Sigmoid colon (tissue), 7 donors: ENCODE data around the gene EDNRB. TPM values are rescaled to one million over a fixed set of nuclear protein-coding genes. Genes with fewer than 3 reads are reported as not detected.

ENCODE experiments used
- DNase-seq: peaks from one replicate; pipeline ENCODE4 v3.0.0-alpha.2; 2019
- H3K27ac ChIP-seq, 4 donors: fragments of 200-600 bp; sonication (generic); one replicate each; pipeline ENCODE4 v1.5.1; 2016 to 2019; ENCODE audit warnings: mild to moderate bottlenecking in 1 of 4
- H3K27me3 ChIP-seq, 3 donors: fragments of 200-600 bp; sonication (generic); one replicate each; pipeline ENCODE4 v1.5.1; 2019; ENCODE audit warnings: mild to moderate bottlenecking in 1 of 3
- H3K36me3 ChIP-seq, 4 donors: fragments of 200-600 bp; sonication (generic); one replicate each; pipeline ENCODE4 v1.5.1; 2016 to 2019
- H3K4me1 ChIP-seq, 4 donors: fragments of 200-600 bp; sonication (generic); one replicate each; pipeline ENCODE4 v1.5.1; 2017 to 2019
- H3K4me3 ChIP-seq, 4 donors: fragments of 200-600 bp; sonication (generic); one replicate each; pipeline ENCODE4 v1.5.1; 2017 to 2019; ENCODE audit warnings: mild to moderate bottlenecking in 2 of 4, moderate library complexity in 1 of 4
- H3K9me3 ChIP-seq, 4 donors: fragments of 200-600 bp in 3 of 4; sonication (generic) in 3 of 4; one replicate each; pipeline versions ENCODE4 v1.5.1 to v1.6.1; 2013 to 2019
- EP300 ChIP-seq, 4 donors: sonication (generic); formaldehyde crosslinking; IDR thresholded peaks; one replicate each; pipeline ENCODE4 v1.6.1; 2017; ENCODE audit warnings: antibody characterized with exemption in 4 of 4
- POLR2A ChIP-seq, 2 donors: fragments of 450-650 bp; IDR thresholded peaks; one replicate each; pipeline ENCODE4 v1.6.1; 2016; ENCODE audit warnings: antibody characterized with exemption in 2 of 2, mild to moderate bottlenecking in 2 of 2, moderate library complexity in 2 of 2
- POLR2AphosphoS5 ChIP-seq, 4 donors: sonication (generic); formaldehyde crosslinking; IDR thresholded peaks; one replicate each; pipeline ENCODE4 v1.6.1; 2017; ENCODE audit warnings: antibody characterized with exemption in 4 of 4
- WGBS, 2 donors: extraction: QIAGEN DNeasy Blood & Tissue Kit; methylation state at CpG; one replicate each; pipeline ENCODE4 v1.1.7; 2013; 5-methylcytosine and 5-hydroxymethylcytosine counted together
- intact Hi-C: fragments of 100-400 bp; cut with DNase I; formaldehyde crosslinking; loops from one replicate; pipeline ENCODE4 v1.15.1; 2023
- polyA plus RNA-seq, 3 donors: library from polyadenylated mRNA; stranded (reverse); fragments of 200-250 nt; gene quantifications; one replicate each; pipeline ENCODE4 v1.2.3, GENCODE V29; 2013
- total RNA-seq, 4 donors: library from RNA; depleted of rRNA; stranded (reverse); fragments of >200 nt; gene quantifications; one replicate each; pipeline ENCODE4 v1.1.0, GENCODE V29; 2016
- TF ChIP-seq, protein P1 (sequence below), 4 experiments: fragments of 450-650 bp in 3 of 4; fragments of 200-600 bp in 1 of 4; IDR thresholded peaks; one replicate each; pipeline ENCODE4 v1.5.1; 2016 to 2019; ENCODE audit warnings: antibody characterized with exemption in 4 of 4, mild to moderate bottlenecking in 3 of 4, moderate library complexity in 2 of 4
- donor health status: healthy with polysubstance abuse.
- donor health status: Bipolar disorder and iron deficiency.
- donor health status: healthy.

Gene EDNRB
- total and polyA plus RNA-seq, 7 donors = 1.6 to 17.6 (median 14.9) TPM

DNA sequence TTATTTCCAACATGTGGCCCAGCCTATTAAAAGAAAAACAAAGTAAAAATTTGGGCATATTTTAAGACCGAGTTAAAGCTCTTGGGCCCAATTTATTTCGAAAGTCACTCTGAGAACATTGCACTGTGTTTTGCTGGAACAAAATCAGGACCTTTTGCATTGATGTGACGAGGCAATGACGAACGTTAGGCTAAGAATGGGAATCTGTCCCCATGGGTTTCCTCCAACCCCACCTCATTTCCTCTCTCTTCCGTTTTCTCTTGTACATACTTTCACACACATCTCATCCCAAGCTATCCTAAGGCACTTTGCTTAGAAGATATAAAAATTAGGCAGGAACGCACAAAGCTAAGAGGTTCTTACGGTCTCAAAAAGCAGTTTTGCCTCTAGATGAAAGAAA lies 22.1 kb downstream of the EDNRB start:
- Histone ChIP-seq H3K9me3 (no peaks in the 10 kb centered on the region), H3K27me3 (no peaks in the 10 kb centered on the region), H3K4me1 (peaks cover 0 to 17% (median 8%) of the 10 kb centered on the region in 4 donors), H3K27ac (peak overlapping the region; percentile 36 to 68 (median 43)), H3K4me3 (no peak overlapping the region), H3K36me3 (no peaks in the 10 kb centered on the region)
- TF ChIP-seq EP300 (IDR thresholded peaks at IDR 0.05) = peak in 1 of 4 donors; percentile 52
- TF ChIP-seq POLR2A (IDR thresholded peaks at IDR 0.05) = no peak
- TF ChIP-seq POLR2AphosphoS5 (IDR thresholded peaks at IDR 0.05) = peak; percentile 23 to 50 (median 41)
- peak; percentile 63 for DNase-seq
- 81 to 83% methylated on average over 8 of the region's 8 CpGs for WGBS, 2 donors
- intact Hi-C loops = no loop called here

DNA sequence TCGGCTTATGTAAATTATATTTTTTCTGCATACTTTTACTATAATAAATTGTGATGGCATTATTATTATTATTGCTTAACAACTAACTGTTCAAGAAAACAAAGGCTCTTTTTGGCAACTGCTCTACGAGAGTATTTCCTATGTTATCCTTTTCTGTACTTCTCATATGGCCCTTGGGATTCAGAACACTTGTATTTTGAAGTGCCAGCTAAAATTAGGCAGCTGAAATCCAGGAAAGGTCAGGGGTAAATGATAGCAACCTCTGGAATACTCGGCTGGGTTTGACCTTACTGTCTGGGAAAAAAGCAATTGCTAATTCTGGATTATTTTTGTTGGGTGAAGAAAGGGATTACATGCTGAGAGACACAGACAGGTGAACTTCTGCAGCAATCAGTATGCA lies 23.9 kb downstream of the EDNRB start:
- H3K27ac ChIP-seq = no peak overlapping the region
- intact Hi-C loops = no loop called here

DNA sequence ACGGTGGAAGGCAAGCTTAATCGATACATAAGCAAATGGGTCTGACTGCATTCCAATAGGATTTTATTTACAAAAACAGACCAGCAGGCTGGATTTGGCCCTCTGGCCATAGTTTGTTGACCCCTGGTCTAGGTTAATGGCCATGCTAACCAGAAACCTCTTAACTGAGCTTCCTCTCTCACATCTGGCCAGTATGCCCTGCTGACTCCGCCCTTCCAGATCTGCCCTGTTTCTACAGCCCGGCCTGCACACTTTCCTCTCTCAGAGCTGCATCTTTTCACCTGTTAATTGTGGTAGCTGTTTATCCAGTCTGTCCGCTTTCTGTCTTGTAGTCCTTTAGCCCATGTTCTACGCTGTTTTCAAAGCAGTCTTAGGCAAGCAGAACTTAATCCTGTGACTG lies 25.6 kb downstream of the EDNRB start:
- Histone ChIP-seq H3K27me3 (no peaks in the 10 kb centered on the region), H3K4me1 (peaks cover 0 to 9% (median 8%) of the 10 kb centered on the region in 4 donors), H3K27ac (no peak overlapping the region), H3K4me3 (no peak overlapping the region), H3K36me3 (no peaks in the 10 kb centered on the region), H3K9me3 (no peaks in the 10 kb centered on the region)
- 86 to 88% methylated on average over 6 of the region's 6 CpGs for WGBS, 2 donors
- TF ChIP-seq, protein P1, sequence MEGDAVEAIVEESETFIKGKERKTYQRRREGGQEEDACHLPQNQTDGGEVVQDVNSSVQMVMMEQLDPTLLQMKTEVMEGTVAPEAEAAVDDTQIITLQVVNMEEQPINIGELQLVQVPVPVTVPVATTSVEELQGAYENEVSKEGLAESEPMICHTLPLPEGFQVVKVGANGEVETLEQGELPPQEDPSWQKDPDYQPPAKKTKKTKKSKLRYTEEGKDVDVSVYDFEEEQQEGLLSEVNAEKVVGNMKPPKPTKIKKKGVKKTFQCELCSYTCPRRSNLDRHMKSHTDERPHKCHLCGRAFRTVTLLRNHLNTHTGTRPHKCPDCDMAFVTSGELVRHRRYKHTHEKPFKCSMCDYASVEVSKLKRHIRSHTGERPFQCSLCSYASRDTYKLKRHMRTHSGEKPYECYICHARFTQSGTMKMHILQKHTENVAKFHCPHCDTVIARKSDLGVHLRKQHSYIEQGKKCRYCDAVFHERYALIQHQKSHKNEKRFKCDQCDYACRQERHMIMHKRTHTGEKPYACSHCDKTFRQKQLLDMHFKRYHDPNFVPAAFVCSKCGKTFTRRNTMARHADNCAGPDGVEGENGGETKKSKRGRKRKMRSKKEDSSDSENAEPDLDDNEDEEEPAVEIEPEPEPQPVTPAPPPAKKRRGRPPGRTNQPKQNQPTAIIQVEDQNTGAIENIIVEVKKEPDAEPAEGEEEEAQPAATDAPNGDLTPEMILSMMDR (IDR thresholded peaks at IDR 0.05) = no peak
- TF ChIP-seq POLR2A (IDR thresholded peaks at IDR 0.05) (no peak), EP300 (IDR thresholded peaks at IDR 0.05) (no peak), POLR2AphosphoS5 (IDR thresholded peaks at IDR 0.05) (no peak)
- intact Hi-C loops = no loop called here
- DNase-seq = no peak

More for the DNA sequence above, 23.9 kb downstream of the EDNRB start:
- H3K27me3 ChIP-seq = no peaks in the 10 kb centered on the region
- DNase-seq = no peak
- TF ChIP-seq, protein P1 (IDR thresholded peaks at IDR 0.05) = no peak
- TF ChIP-seq EP300 (IDR thresholded peaks at IDR 0.05) = no peak
- TF ChIP-seq POLR2AphosphoS5 (IDR thresholded peaks at IDR 0.05) = no peak
- TF ChIP-seq POLR2A (IDR thresholded peaks at IDR 0.05) = no peak
- no peaks in the 10 kb centered on the region for H3K36me3 ChIP-seq
- no peak overlapping the region for H3K4me3 ChIP-seq
- peaks cover 0 to 17% (median 8%) of the 10 kb centered on the region in 4 donors for H3K4me1 ChIP-seq
- 58 to 67% methylated on average over 3 of the region's 3 CpGs for WGBS, 2 donors
- H3K9me3 ChIP-seq = no peaks in the 10 kb centered on the region

DNA sequence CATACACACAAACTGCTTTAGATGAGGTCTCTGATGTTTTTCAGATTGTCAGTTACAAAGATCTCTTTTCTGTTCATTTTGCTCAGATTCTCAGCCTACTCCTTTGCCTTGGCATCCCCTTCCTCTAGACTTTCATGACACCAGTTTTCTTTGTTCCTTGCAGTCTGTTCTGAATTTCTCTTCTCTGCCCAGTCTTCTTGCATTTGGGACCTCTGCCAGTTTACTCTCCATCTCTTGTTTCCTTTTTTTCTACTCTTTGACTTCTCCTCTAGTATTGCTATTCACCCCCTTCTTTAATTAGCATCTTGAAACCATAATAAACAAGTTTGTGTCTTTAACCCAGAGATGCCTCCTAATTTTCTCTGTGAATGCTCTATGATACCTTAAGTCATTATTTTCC lies 26.1 kb downstream of the EDNRB start:
- no peaks in the 10 kb centered on the region for H3K27me3 ChIP-seq
- no peak for DNase-seq
- TF ChIP-seq, protein P1 (IDR thresholded peaks at IDR 0.05) = no peak
- TF ChIP-seq EP300 (IDR thresholded peaks at IDR 0.05) = no peak
- no peak for TF ChIP-seq POLR2A (IDR thresholded peaks at IDR 0.05)
- no peak for TF ChIP-seq POLR2AphosphoS5 (IDR thresholded peaks at IDR 0.05)
- H3K36me3 ChIP-seq = no peaks in the 10 kb centered on the region
- no peak overlapping the region for H3K4me3 ChIP-seq
- H3K27ac ChIP-seq = no peak overlapping the region
- H3K9me3 ChIP-seq = no peaks in the 10 kb centered on the region
- H3K4me1 ChIP-seq = peaks cover 0 to 5% (median 2%) of the 10 kb centered on the region in 4 donors
- intact Hi-C loops = no loop called here

DNA sequence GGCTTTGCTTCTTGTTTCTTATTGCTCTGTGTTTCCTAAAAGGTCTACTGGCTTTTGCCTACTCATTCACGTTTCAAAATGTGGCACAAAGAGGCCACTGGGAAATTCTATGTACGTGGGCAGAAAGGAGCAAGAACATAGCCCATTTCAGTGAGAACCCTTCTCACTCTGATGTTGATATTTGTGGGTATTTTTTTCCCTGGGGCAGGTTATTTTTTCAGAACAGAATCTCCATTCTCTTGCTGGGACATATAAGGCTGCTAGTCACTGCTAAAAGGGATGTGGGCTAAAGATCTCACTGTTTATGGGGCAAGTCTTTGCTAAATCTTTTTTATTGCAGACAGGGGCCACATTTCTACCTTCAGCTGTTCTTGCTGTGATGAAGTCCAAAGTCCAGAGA lies 27.1 kb downstream of the EDNRB start:
- DNase-seq = no peak
- Histone ChIP-seq H3K27me3 (no peaks in the 10 kb centered on the region), H3K4me3 (no peak overlapping the region), H3K27ac (no peak overlapping the region), H3K9me3 (no peaks in the 10 kb centered on the region), H3K36me3 (no peaks in the 10 kb centered on the region), H3K4me1 (no peaks in the 10 kb centered on the region)
- intact Hi-C loops = no loop called here
- 36 to 70% methylated on average over 2 of the region's 2 CpGs for WGBS, 2 donors
- TF ChIP-seq, protein P1 (IDR thresholded peaks at IDR 0.05) = no peak
- TF ChIP-seq EP300 (IDR thresholded peaks at IDR 0.05) = no peak
- TF ChIP-seq POLR2A (IDR thresholded peaks at IDR 0.05) = no peak
- no peak for TF ChIP-seq POLR2AphosphoS5 (IDR thresholded peaks at IDR 0.05)
